Activated CD8-positive, alpha-beta memory T cell treated with anti-CD3 and anti-CD28 coated beads, Interleukin-2, amount 50 U/mL, for 24 hours (primary cell): ENCODE measurements around the gene TMEM170A.
"Not testable (repeated sequence)": the region's sequence is repeated elsewhere in the genome, so short reads cannot be mapped to it uniquely, and the experiment has no call there.

Experiments
- DNase-seq: peaks from one replicate; pipeline ENCODE4 v3.0.0-alpha.2; 2020; ENCODE audit errors: extremely low read depth

TMEM170A gene

GRCh38 chr16:75464122-75464918, at the start of gene TMEM170A:
TMEM170A (minus strand) TSS chr16:75464689; CDS start chr16:75464600, 89 bp downstream.
- peak; percentile 95 for DNase-seq

DNA sequence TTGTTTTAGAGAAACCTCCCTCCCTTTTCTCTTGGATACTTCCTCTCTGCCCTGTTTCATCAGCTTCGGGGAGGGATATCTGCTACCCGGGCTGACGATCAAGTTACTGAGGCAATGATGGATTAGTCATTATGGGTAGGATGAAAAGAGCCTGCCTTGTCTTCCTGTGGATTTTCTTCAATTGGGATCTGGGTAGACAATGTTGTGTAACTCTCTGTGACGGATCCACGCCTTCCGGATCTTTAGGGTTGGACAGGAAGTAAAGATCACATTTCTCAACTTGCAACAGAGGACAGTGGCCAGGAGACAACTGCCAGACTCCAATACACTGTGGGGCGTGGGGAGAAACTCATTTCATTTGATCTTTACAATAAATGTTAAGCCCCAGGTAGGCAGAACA, 42.1 kb upstream of the TMEM170A start:
- no peak for DNase-seq

- DNase-seq: no peak
Observed at GRCh38 chr16:75506107-75506506, 41.6 kb upstream of the TMEM170A start.

DNA sequence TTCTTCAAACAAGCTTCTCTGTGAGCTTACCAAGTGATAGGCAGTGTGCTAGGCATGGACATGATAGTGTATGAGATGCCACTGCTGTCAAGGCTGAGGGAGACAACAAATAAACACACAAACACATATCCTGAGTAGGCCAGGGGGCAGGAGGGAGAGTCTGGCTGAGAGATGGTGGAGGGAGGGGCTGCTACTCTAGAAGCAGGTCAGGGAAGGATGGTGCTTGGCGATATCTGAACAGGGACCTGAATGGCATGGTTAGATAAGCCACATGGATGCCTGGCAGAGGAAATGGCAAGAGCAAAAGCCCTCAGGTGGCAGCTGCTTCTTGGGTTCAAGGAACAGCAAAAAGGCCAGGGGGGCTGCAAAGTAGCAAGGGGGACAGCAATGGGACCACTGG, 39.3 kb upstream of the TMEM170A start:
- no peak for DNase-seq

- DNase-seq: no peak
Observed at GRCh38 chr16:75502916-75503605, 38.6 kb upstream of the TMEM170A start.

DNA sequence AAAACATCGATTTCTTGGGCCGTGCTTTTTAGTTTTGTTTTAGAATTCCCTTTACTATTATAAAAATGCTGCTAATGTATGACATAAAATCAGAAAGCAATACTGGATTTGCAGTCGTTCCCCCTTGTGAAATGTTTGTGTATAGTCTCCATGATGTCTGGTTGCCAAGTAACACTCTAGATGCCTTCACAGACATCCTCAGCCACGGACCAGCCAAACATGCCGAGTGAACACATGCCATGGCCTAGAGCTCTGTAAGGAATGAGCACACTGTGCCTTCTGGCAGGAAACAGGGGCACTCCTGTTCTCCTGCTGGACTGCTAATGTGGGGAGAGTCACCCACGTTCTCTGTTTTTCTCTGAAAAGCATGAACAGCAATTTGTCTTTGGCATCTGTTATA, 37.3 kb upstream of the TMEM170A start:
- not testable (repeated sequence) for DNase-seq

DNA sequence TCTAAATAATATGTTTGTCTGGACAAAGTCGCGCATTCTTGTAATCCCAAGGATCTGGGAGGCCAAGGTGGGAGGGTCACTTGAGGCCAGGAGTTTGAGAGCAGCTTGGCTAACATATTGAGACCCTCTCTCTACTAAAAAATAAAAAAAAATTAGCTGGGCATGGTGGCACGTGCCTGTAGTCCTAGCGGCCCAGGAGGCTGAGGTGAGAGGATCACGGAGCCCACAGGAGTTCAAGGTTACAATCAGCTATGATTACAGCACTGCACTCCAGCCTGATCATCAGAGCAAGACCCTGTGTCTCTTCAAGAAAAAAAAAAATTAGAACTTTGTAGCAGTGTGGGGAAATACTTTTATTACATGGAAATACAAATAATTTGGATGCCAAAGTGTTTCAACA, 36.9 kb upstream of the TMEM170A start:
- DNase-seq: no peak

DNA sequence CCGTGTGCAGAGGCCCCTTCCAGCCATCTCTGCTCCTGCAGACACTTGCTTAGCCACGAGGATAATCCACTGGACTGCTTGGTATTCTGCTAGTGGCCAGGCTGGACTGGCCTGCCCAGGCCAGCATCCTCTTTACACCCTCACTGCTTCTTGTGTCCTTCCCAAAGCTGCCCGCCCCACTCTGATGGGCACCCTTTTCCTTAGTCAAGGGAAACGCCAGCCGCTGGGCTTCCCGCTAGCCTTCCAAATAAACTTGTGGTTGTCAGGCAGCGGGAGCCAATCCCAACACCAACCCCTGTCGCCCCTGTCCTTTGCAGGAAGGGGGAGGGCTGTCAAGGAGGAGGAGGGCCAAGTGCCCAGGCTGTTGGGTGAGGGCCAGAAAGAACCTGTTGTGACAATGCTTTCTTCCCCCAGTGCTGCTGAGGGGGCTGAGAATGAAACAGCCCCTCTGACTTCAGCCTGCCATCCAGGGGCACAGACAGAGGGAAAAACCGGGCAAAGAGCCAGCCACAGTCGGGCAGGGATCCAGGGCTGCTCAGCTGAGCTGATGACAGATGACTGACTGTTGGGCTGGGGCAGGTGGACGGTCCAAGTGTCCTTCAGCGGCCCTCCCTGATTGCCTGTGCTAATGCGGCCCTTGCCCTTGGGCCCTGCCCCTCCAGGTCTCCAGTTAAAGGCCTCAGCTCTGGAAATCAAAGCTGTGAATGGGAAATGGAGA, 34.3 kb upstream of the TMEM170A start:
- DNase-seq: not testable (repeated sequence)

DNA sequence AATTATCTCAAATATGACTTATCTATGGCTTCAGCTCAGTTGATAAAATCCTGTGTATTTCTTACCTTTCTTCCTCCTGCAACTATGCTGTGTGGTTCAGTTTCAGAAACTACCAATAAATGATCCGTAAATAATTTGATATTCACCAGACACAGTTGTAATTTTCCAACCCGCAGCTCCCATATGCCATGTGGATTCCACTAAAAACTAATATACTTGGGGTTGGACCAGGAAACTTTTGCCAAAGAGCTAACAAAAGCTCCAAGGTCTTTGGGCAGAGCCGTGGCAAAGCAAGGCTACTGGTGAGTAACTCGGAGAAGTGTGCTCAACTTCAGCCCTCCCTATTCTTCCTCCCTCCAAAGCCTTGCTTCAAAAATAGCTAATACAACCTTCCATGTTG, 33.1 kb upstream of the TMEM170A start:
- no peak for DNase-seq

GRCh38 chr16:75495076-75495674, 30.7 kb upstream of the TMEM170A start, which contains the start of gene CHST6:
CHST6 (minus strand) TSS chr16:75495441; CDS start chr16:75479828, 15,613 bp downstream.
- no peak for DNase-seq

- no peak for DNase-seq
Observed at GRCh38 chr16:75494661-75495075, 30.2 kb upstream of the TMEM170A start.

GRCh38 chr16:75494184-75494583, 29.7 kb upstream of the TMEM170A start:
- no peak for DNase-seq

GRCh38 chr16:75491876-75492275, 27.4 kb upstream of the TMEM170A start:
- no peak for DNase-seq

DNA sequence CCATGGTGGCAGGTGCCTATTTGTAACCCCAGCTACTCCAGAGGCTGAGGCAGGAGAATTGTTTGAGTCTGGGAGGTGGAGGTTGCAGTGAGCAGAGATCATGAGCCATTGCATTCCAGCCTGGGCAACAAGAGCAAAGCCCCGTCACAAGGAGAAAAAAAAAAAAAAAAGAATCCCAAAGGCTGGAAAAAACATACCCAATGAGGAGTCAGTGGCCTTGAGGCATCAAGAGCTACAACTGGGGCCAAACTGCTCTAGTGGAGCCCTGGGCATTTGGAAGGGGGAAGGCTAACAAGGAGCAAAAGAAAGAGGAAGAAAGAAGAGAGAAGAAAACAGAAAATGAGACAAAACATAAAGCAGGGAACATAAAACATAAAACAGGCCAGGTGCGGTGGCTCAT, 23.8 kb upstream of the TMEM170A start:
- DNase-seq: no peak

DNA sequence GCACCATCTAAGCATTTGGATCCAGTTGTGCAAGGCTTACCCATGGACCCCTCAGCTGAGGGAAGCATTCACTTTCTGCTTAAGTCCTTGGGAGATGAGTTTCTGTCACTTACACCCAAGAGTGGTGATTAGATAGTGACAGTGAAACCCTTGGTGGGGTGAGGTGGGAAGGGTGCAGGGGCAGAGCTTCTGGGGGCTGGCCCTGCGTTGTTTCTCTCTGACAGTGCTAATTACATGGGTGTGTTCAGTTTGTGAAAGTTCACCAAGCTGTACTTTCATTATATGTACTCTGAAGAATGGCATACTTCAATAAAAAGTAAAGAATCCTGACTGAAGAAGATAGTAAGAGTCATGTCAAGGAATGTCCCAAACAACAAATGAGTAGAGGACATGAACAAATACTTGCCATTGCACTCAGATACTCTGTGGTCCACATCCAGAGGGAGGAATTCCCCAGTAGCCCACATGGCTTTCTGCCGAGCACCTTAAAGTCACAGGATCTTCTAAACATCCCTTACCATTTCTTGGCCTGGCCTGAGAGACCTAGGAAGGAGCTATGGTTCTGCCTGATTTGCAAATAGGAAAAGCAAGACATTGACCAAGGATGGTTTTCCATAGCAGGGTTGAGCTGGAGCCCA, 22.3 kb upstream of the TMEM170A start:
- DNase-seq: no peak

GRCh38 chr16:75486014-75486675, 21.7 kb upstream of the TMEM170A start:
- no peak for DNase-seq

- DNase-seq: no peak
Observed at GRCh38 chr16:75485230-75486013, 20.9 kb upstream of the TMEM170A start.

GRCh38 chr16:75483222-75483621, 18.7 kb upstream of the TMEM170A start:
- DNase-seq: no peak

DNA sequence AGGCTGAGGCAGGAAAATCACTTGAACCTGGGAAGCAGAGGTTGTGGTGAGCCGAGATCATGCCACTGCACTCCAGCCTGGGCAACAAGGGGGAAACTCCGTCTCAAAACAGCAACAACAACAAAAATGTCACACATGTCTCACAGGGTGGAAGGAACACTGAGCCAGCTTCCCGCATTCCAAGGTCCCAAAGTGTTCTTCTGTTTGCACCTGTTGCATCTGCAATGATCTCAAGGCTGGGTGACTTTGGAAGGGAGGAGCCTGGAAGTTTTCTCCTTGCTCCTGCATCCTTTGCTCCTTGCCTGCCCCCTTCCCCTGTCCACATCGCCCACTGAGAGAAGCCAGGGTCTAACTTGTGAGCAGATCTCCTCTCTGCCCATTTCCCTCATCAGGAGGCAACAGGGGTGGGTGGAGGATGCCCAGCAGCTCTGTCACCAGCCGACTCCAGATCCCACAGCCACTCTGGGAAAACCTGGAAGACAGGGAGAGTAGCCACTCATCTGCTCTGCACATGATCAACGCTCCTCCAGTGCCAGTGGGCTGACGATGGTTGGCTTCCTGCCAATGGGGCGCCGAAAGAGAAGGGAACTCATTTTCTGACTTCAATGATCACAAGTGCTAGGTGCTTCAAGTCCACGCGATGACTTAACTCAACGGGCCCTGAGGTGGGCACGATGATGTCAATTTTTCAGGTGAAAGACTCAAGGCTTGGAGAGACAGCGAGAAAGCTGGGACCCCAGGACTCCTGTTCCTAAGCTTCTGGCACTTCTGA, 18.1 kb upstream of the TMEM170A start:
- DNase-seq: no peak
